ENCODE results near the gene LHPP.
A peak's percentile ranks its signal among the peaks of the same experiment; 100 is the strongest.

LHPP gene

GRCh38 chr10:124543146-124543545, 81.5 kb downstream of the LHPP start:
- Histone ChIP-seq H3K9ac (ENCODE audit: low read length) (peak overlapping the region; percentile 28; the same call in 1 of the 2 replicates), H3K4me3 (ENCODE audit: low read depth, low read length, poor library complexity, severe bottlenecking) (peak overlapping the region; percentile 7), H3K27ac (ENCODE audit: low read depth, low read length, poor library complexity, severe bottlenecking) (peak overlapping the region; percentile 89), H3K4me2 (ENCODE audit: low read length) (peak overlapping the region; percentile 29; the same call in 1 of the 2 replicates), H3K4me1 (ENCODE audit: insufficient read depth, low read length, severe bottlenecking) (peaks cover 98% of the 10 kb centered on the region), H3K79me2 (ENCODE audit: insufficient read depth, low read length) (no peaks in the 10 kb centered on the region), H3F3A (ENCODE audit: insufficient read depth, low read length) (no peaks in the 10 kb centered on the region), H3K9me3 (ENCODE audit: low read length) (no peaks in the 10 kb centered on the region), H3K27me3 (ENCODE audit: insufficient read depth, low read length) (no peaks in the 10 kb centered on the region), H2AFZ (ENCODE audit: low read length) (no peak overlapping the region), H3K9me2 (ENCODE audit: low read depth, low read length) (no peaks in the 10 kb centered on the region), H4K20me1 (ENCODE audit: insufficient read depth, low read length) (no peaks in the 10 kb centered on the region), H3K36me3 (ENCODE audit: insufficient read depth, low read length) (no peaks in the 10 kb centered on the region)
- TF ChIP-seq CTCF (IDR thresholded peaks at IDR 0.05; ENCODE audit: low read length), result no peak
- TF ChIP-seq EZH2 (IDR thresholded peaks at IDR 0.05; ENCODE audit: borderline replicate concordance, low read length), result no peak

- Histone ChIP-seq H4K20me1 (ENCODE audit: insufficient read depth, low read length) (no peaks in the 10 kb centered on the region), H3K9me3 (ENCODE audit: low read length) (no peaks in the 10 kb centered on the region), H2AFZ (ENCODE audit: low read length) (no peak overlapping the region), H3F3A (ENCODE audit: insufficient read depth, low read length) (no peaks in the 10 kb centered on the region), H3K9me2 (ENCODE audit: low read depth, low read length) (no peaks in the 10 kb centered on the region), H3K9ac (ENCODE audit: low read length) (peak overlapping the region; percentile 71; the same call in 1 of the 2 replicates), H3K4me3 (ENCODE audit: low read depth, low read length, poor library complexity, severe bottlenecking) (no peak overlapping the region), H3K4me1 (ENCODE audit: insufficient read depth, low read length, severe bottlenecking) (peaks cover 97% of the 10 kb centered on the region), H3K27ac (ENCODE audit: low read depth, low read length, poor library complexity, severe bottlenecking) (peak overlapping the region; percentile 89), H3K4me2 (ENCODE audit: low read length) (peak overlapping the region; percentile 34; the same call in 1 of the 2 replicates), H3K79me2 (ENCODE audit: insufficient read depth, low read length) (no peaks in the 10 kb centered on the region), H3K36me3 (ENCODE audit: insufficient read depth, low read length) (no peaks in the 10 kb centered on the region), H3K27me3 (ENCODE audit: insufficient read depth, low read length) (no peaks in the 10 kb centered on the region)
- no peak for TF ChIP-seq CTCF (IDR thresholded peaks at IDR 0.05; ENCODE audit: low read length)
- TF ChIP-seq EZH2 (IDR thresholded peaks at IDR 0.05; ENCODE audit: borderline replicate concordance, low read length), result no peak
Observed at GRCh38 chr10:124543971-124544370, 82.3 kb downstream of the LHPP start.

GRCh38 chr10:124544711-124545110, 83.1 kb downstream of the LHPP start:
- H3K4me2 ChIP-seq (ENCODE audit: low read length), result peak overlapping the region; percentile 67
- peaks cover 98% of the 10 kb centered on the region for H3K4me1 ChIP-seq (ENCODE audit: insufficient read depth, low read length, severe bottlenecking)
- no peaks in the 10 kb centered on the region for H3F3A ChIP-seq (ENCODE audit: insufficient read depth, low read length)
- H3K36me3 ChIP-seq (ENCODE audit: insufficient read depth, low read length), result no peaks in the 10 kb centered on the region
- no peaks in the 10 kb centered on the region for H4K20me1 ChIP-seq (ENCODE audit: insufficient read depth, low read length)
- H3K9ac ChIP-seq (ENCODE audit: low read length), result peak overlapping the region; percentile 71; the same call in 1 of the 2 replicates
- peak overlapping the region; percentile 89 for H3K27ac ChIP-seq (ENCODE audit: low read depth, low read length, poor library complexity, severe bottlenecking)
- H3K9me3 ChIP-seq (ENCODE audit: low read length), result no peaks in the 10 kb centered on the region
- TF ChIP-seq CTCF (IDR thresholded peaks at IDR 0.05; ENCODE audit: low read length) (no peak), EZH2 (IDR thresholded peaks at IDR 0.05; ENCODE audit: borderline replicate concordance, low read length) (no peak)
- H2AFZ ChIP-seq (ENCODE audit: low read length), result no peak overlapping the region
- no peaks in the 10 kb centered on the region for H3K79me2 ChIP-seq (ENCODE audit: insufficient read depth, low read length)
- no peaks in the 10 kb centered on the region for H3K27me3 ChIP-seq (ENCODE audit: insufficient read depth, low read length)
- peak overlapping the region; percentile 57 for H3K4me3 ChIP-seq (ENCODE audit: low read depth, low read length, poor library complexity, severe bottlenecking)
- H3K9me2 ChIP-seq (ENCODE audit: low read depth, low read length), result no peaks in the 10 kb centered on the region
